HEK293T (cell line): ENCODE measurements around the gene BOC.

ENCODE experiments used
- BHLHE40 ChIP-seq: fragments of 450-650 bp; IDR thresholded peaks from 2 replicates; pipeline ENCODE4 v1.6.1; 2016; ENCODE audit warnings: mild to moderate bottlenecking, moderate library complexity, borderline replicate concordance
- CTBP1 ChIP-seq: fragments of 450-650 bp; IDR thresholded peaks from 2 replicates; pipeline ENCODE4 v1.6.1; 2016; ENCODE audit warnings: borderline replicate concordance
- ELF4 ChIP-seq: fragments of 450-650 bp; IDR thresholded peaks from 2 replicates; pipeline ENCODE4 v1.6.1; 2017; ENCODE audit warnings: antibody characterized with exemption
- TARDBP ChIP-seq: fragments of 450-650 bp; IDR thresholded peaks from 2 replicates; pipeline ENCODE4 v1.6.1; 2016

DNA sequence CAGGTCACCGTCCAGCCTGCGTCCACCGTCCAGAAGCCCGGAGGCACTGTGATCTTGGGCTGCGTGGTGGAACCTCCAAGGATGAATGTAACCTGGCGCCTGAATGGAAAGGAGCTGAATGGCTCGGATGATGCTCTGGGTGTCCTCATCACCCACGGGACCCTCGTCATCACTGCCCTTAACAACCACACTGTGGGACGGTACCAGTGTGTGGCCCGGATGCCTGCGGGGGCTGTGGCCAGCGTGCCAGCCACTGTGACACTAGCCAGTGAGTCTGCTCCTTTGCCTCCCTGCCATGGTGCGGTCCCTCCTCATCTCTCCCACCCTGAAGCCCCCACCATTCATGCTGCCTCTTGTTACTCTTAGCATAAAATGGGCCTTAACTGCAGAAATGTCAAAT, 39.2 kb downstream of the BOC start:
- TF ChIP-seq BHLHE40 (no peak), ELF4 (no peak), CTBP1 (no peak), TARDBP (no peak)
